Activated CD8-positive, alpha-beta memory T cell treated with anti-CD3 and anti-CD28 coated beads for 24 hours (primary cell): ENCODE measurements around the gene CPD.
A peak's percentile ranks its signal among the peaks of the same experiment; 100 is the strongest.
"Not testable (repeated sequence)": the region's sequence is repeated elsewhere in the genome, so short reads cannot be mapped to it uniquely, and the experiment has no call there.

Experiments used
- DNase-seq: peaks from one replicate; pipeline ENCODE4 v3.0.0-alpha.2; 2020

CPD gene

DNA sequence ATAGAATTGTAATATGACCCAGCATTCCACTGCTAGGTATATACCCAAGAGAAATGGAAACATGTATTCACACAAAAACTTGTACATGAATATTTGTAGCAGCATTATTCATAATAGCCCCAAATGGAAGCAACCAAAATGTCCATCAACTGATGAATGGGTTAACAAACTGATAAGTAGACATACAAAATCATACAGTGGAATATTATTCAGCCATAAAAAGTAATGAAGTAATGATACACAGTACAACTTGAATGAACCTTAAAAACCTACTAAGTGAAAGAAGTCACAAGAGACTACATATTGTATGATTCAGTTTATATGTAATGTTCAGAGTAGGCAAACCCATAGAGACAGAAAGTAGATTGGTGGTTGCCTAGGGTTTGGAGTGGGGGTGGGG lies 58.0 kb downstream of the CPD start:
- DNase-seq, result no peak

DNA sequence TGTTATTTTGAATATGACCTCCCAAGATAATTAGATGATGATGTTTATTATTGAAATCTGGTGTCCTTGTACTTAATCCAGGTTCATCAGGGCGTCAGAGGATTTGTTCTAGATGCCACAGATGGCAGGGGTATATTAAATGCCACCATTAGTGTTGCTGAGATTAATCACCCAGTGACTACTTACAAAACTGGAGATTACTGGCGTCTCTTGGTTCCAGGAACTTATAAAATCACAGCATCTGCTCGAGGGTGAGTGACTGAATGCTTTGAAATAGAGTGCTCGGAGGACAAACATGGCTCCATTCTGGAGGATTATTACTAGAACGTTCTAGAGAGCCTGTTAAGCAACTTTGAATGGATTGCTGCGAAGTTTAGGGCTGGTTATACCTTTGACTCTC lies 65.0 kb downstream of the CPD start:
- DNase-seq, result no peak

DNA sequence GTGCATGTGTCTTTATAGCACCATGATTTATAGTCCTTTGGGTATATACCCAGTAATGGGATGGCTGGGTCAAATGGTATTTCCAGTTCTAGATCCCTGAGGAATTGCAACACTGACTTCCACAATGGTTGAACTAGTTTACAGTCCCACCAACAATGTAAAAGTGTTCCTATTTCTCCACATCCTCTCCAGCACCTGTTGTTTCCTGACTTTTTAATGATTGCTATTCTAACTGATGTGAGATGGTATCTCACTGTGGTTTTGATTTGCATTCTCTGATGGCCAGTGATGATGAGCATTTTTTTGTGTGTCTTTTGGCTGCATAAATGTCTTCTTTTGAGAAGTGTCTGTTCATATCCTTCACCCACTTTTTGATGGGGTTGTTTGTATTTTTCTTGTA lies 67.9 kb downstream of the CPD start:
- not testable (repeated sequence) for DNase-seq

DNA sequence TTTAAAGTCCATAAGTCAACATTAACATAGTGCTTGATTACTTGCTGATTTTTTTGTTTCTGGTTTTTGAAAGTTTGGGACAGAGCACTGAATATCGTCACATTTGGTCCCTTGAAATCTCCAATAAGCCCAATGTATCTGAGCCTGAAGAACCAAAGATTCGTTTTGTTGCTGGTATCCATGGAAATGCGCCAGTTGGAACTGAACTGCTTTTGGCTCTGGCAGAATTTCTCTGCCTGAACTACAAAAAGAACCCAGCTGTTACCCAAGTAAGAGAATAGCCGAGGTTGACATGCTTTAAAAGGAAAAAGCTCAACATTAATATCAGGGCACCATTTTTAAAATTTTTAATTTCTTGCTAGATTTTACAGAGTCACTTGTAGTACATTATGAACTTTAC lies 70.8 kb downstream of the CPD start:
- no peak for DNase-seq

DNA sequence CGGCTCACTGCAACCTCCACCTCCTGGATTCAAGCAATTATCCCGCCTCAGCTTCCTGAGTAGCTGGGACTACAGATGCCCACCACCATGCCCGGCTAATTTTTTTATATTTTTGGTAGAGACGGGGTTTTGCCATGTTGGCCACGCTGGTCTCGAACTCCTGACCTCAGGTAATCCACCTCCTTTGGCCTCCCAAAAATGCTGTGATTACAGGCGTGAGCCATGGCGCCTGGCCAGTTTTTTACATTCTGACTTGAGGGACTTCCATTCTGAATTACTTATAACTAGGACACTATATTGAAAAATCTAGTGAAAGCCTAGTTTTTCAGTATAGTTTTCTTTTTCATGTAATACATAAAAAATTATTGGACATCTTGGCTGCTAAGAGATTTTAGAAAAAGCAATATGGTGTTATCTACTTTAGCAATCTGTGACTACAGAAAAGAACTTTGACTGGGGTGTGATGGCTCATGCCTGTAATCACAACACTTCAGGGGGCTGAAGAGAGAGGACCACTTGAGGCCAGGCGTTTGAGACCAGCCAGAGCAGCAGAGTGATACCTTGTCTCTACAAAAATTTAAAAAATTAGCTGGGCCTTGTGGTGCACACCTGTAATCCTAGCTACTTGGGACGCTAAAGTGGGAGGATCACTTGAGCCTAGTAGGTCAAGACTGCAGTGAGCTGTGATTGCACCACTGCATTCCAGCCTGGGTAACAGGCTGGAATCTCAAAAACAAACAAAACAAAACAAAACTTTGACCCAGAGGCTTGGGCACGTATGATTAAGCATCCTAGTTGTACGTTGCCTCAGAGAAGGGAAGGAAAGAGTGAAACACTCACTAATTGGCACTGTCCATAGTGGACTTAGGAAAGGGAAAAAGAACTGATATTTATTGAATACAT lies 71.6 kb downstream of the CPD start:
- DNase-seq, result no peak

DNA sequence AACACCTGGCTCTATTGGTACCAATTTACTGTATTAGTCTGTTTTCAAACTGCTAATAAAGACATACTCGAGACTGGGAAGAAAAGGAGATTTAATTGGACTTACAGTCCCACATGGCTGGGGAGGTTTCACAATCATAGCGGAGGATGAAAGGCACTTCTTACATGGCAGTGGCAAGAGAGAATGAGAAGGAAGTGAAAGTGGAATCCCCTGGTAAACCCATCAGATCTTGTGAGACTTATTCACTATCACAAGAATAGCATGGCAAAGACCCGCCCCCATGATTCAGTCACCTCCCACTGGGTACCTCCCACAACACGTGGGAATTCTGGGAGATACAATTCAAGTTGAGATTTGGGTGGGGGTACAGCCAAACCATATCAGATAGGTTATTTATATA lies 75.9 kb downstream of the CPD start:
- no peak for DNase-seq

DNA sequence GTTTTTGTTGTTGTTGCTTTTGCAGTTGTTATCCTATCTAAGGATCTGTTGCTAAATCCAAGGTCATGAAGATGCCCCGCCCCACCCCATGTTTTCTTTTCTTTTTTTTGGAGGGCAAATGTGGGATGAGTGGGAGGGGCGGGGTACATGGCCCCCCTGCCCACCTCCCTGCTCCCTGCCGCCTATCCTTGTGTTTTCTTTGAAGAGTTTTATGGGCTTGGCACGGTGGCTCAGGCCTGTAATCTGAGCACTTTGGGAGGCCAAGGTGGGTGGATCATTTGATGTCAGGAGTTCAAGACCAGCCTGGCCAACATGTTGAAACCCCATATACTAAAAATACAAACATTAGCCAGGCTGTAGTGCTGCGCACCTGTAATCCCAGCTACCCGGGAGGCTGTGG lies 79.6 kb downstream of the CPD start:
- no peak for DNase-seq

DNA sequence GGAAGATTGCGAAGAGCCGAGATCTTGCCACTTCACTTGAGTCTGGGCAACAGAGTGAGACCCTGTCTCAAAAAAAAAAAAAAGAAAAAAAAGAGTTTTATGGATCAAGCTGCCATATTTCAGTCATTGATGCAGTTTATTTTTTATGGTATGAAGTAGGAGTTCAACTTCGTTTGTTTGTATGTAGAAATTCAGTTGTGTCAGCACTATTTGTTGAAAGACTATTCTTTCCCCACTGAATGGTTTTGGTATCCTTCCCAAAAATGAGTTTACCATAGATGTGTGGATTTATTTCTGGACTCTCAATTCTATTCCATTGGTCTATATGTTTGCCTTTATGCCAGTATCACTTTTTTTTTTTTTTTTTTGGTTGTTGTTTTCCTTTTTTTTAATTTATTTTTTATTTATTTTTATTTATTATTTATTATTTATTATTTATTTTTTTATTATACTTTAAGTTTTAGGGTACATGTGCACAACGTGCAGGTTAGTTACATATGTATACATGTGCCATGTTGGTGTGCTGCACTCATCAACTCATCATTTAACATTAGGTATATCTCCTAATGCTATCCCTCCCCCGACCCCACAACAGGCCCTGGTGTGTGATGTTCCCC lies 80.2 kb downstream of the CPD start:
- not testable (repeated sequence) for DNase-seq

DNA sequence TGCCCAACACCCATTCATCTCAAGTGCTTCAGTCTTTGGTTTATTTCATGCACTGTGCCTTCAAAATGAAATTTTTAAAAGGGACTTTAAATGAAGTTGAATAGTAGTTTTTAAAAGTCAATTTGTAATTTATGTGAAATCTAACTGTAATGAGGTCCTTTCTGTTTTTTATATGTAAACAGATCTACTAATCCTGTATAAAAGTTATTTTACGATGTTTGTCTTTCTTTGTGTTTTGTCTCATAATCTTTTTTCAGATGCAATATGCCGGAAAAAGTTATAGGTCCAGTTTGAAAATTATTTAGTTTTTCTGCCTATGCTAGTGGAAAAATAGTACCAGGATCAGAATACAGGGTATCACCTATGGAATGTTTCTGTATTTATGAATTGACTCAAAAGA lies 89.7 kb downstream of the CPD start:
- no peak for DNase-seq

DNA sequence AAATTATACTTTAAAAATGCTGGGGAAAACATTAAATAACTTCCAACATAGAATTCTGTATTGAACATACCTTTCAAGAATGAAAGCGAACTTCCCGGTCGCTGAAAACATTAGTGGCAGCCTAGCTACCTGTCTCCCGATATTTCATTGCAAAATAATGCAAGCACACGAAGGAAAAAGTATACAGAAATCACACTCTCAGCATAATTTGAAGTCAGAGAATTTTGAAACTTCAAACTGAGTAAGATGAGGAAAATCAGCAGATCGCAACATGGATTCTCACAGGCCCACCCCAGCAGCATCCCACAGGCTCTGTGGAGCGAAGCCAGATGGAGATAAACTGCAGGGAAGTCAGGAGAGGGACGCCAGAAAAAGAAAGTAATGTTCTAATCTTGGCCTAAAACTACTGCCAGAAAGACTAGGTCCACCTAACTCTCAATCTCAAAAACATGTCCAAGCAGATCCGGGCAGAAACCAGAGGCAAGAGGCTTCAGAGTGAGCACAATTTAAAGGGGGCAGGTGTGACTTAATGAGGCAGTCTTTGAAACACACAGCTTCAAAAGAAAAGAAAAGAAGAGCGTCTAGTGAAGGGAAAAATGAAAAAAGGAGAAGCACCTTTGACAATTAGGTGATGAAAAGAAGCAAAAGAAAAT lies 93.6 kb downstream of the CPD start:
- DNase-seq, result no peak

DNA sequence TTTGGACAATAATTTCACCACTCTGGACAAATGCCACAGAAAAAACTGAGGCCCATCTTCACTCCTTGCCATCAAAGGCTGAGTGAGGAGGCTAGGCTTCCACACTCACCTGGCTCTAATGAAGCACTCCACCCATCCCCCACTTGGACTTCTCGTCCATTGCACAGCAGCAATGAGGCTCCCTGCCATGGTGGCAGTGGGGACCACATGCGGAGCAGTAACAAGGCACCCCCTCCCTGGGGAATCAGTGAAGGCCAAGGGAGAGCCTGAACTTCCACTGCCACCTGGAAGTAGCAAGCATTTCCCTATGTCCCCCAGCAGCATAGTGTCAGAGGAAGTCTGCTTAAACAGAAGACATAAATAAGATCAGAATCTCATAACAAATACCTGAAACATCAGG lies 96.5 kb downstream of the CPD start:
- DNase-seq, result no peak

DNA sequence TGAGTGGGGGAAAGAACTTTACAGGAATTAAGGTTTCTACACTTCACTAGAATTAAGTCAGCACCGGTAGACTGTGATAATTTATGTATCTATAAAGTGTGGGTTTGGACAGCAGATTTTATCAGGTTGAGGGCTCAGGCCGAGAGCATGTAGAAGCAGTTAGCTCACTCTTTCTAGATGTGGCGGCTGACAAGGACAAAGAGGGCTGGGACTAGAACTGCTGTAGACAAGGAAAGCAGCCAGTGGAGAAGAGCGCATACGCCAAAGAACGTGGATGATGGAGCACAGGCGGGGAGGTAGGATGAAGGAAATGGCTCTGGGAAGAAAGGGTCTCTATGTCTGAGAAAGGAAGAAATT lies 98.0 kb downstream of the CPD start:
- no peak for DNase-seq

DNA sequence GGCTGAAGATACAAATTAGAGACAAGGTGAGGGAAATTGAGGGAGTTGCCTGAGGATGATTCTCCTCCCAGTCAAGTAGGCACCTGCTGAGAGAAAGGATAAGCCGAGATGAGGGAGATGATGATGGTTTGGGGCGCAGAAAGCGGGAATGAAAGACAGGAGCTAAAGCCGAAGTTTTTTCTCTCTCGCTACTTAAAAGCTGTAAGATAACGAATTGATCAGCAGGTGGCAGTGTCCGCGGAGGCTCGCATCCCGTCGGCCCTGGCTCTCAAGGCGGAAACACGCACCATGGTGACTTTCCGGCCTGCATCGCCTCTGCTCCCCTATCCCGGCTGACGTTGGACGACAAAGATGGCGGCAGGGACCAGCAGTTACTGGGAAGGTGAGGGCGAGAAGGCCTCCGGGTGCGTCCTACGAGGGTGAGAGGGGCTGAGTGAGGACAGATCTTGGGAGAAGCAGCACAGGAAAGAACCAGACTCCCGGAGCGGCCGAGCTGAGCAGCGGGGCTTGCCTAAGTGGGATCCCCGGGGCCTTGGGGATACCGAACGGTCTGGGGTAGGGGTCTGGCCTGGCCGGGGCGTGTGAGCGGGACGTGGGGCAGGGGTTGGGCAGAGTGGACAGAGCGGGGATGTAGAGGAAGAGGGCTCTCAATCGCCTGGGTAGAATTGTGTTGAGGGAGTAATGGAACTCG lies 98.5 kb downstream of the CPD start, which contains the start of gene GOSR1:
Gene GOSR1, plus strand, starts transcription at position 326 of the 691 bp plus-strand sequence. Its CDS starts 26 bp downstream, at position 352.
- peak; percentile 94 for DNase-seq

DNA sequence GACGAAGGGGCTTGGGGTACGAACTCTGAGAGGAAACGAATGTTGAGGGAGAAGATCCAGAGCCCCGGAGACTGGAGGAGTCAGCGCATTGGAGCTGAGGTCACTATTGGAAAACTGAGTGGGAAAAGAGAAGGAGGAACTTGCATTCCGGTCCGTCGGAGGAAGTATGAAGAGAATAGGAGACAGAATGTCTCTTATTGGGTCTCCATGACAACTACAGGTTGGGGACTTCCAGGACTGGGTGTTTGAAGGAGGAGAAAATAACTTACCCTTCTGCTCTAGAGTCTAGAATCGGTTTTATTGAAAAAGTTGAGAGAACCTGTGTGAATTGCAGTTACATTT lies 99.0 kb downstream of the CPD start:
- no peak for DNase-seq

DNA sequence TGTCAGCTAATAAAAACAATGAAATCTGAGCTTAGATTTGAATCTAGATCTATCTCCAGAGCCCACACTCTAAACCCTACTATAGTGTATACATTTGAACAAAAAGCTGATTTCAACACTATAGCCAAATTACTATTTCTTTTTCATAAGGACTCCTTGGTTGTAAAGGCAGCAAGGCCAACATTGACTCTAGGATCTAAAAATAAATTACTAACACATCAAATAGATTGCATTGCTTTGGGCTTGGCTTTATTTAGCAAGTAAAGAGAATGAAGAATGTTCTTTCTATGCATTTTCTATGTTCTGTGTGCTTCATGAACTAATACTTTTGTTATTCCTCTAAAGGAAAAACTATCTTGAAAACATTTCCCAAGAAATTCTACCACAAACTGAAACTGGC lies 103.8 kb downstream of the CPD start:
- DNase-seq, result no peak

DNA sequence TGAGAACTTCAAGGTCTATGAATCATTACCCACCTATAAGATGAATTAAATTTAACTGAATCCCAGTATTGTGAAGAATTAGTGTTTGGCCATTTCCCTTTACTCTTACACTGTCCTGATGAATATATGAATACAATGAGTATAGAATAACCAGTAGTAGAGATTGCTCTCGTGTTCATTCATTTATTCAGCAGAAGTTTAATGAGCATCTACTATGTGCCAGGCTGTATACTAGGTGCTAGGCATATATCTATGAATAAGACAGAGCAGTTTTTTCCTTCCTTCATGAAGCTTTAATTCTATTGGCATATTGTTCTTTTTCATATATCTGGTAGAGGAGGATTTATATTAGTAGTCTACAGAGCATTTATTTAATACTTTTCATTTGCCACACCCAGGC lies 104.4 kb downstream of the CPD start:
- no peak for DNase-seq

DNA sequence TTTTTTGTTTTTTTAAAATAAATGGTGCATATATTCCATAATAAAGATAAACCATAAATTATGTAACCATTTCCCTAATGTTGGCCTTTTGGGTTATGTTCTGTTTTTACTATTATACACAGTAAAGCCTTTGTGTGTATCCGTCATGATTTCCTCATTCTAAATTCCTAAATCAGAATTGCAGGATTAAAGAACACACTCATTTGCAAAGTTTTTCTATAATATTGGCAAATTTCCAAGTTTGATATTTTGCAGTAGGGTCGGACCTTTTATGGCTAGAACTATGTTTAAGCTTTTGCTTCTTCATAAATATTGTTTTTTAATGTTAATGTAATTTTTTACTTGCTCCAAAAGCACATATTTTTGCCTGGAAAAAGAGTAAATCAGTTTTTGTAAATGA lies 115.1 kb downstream of the CPD start:
- no peak for DNase-seq

DNA sequence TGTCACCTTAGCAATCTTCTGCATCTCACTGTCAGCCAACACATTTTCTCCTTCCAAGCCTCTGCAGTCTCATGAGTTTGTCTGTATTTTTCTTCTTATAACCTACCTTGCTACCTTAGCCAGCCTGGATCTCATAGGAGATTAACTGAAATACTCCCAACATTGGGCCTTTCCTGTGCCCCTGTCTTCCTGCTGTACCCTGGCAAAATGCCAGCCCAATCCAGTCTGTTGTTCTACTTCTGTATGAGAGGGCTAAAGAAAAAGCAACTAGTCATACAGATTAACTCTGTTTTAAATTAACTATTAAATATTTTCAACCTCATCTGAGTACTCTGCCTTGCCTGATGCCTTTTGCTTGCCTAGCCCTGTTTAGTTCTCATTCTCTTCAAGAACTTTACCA lies 116.9 kb downstream of the CPD start:
- DNase-seq, result no peak

DNA sequence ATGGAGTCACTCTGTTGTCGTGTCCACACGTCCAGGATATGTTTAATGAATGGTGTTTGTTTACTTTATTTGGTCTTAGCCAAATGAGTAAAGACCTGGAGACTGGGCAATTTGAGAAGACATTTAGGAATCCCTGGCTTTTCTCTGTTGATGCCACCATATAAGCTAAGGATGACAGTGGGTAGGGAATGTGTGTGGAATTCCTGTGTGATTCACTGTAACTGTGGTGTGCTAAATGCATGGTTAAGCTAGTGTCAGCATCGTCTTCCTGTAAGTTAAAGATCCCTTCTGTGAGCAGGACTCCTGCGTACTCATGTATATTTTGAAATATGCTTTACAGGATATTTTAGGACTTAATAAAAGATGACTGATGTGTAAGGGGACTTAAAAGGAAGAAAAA lies 124.8 kb downstream of the CPD start:
- DNase-seq, result no peak

DNA sequence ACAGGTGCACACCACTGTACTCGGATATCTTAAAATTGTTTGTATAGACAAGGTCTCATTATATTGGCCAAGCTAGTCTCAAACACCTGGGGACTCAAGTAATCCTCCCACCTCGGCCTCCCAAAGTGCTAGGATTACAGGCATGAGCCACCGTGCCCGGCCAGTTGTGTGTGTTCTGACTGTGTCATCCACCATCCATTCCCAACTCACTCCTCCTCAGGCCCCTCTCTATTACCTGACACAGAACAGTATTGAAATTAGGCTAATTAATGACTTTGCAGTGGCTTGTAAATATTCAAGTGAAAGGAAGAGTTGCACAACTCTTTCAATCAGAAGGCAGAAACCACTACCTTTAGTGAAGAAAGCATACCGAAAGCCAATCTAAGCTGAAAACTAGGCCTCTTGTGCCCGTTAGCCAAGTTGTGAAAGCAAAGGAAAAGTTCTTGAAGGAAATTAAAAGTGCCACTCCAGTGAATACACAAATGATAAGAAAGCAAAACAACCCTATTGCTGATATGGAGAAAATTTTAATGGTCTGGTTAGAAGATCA lies 127.2 kb downstream of the CPD start:
- DNase-seq, result no peak

DNA sequence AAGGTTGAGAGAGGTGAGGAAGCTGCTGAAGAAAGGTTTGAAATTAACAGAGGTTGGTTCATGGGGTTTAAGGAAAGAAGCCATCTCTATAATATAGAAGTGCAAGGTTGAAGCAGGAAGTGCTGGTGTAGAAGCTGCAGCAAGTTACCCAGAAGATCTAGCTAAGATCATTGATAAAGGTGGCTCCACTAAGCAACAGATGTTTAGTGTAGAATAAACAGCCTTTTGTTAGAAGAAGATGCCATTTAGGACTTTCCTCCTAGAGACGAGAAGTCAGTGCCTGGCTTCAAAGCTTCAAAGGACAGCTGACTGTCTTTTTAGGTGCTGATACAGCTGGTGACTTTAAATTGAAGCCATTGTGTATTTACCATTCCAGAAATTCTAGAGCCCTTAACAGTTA lies 127.8 kb downstream of the CPD start:
- no peak for DNase-seq

DNA sequence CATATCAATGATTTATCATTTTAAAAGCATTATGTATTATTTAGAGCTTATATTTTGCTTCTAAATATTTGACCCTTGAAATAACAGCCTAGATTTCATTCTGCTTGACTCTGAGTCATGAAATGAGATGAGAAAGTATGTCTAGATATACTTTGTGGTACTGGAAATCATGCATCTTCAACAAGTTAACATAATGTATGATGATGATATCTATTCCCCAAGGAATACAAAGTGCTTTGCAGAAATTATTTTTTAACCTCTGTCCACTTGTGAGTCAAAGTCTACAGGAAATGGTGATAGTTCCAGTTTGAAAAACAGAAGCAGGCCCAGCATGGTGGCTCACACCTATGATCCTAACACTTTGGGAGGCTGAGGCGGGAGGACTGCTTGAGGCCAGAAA lies 134.6 kb downstream of the CPD start:
- DNase-seq, result no peak

DNA sequence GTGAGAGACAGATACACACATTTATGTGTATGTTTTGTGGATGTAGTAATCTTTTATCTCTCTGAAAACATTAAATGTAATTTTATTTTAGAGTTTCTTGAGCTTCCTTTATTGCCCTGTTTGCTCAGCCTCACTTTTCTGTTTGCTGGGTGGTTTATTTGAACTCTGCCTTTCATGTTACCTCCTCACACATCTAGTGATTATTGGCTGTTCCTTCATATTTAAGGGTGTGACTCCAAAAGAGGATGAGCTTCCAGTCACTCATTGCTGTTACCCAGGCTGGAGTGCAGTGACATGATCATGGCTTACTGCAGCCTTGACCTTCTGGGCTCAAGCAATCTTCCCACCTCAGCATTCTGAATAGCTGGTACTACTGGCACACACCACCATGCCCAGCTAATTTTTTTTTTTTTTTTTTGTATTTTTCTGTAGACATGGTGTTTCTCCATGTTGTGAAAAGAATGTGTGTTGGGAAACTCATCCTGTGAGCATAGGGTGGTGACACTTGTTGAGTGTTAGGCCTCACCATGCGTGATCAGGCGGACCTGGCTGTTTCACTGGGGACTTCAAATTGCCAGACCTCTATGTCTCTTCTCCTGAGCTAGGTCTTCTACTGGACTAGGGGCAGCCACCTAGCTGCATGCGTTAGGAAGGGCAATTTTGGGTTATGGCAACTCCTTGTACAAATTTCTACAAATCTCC lies 136.3 kb downstream of the CPD start:
- no peak for DNase-seq
